ENCODE data around the gene MAP4K5. TPM values are rescaled to one million over a fixed set of nuclear protein-coding genes. Genes with fewer than 3 reads are reported as not detected.

Gene MAP4K5
- total RNA-seq, 1 donor from 2014 or later = 52.8 TPM

GRCh38 chr14:50407111-50407812 is 125.1 kb downstream of the MAP4K5 start:
- H3K36me3 ChIP-seq = no peaks in the 10 kb centered on the region
- H3K27ac ChIP-seq = no peak overlapping the region
- intact Hi-C loops (cut with DNase I) = no loop called here
- no peak overlapping the region for H3K4me3 ChIP-seq
- H3K27me3 ChIP-seq (ENCODE audit: low read depth) = no peaks in the 10 kb centered on the region
- H3K4me1 ChIP-seq = no peaks in the 10 kb centered on the region
- TF ChIP-seq CTCF (IDR thresholded peaks at IDR 0.05) = no peak
- no peaks in the 10 kb centered on the region for H3K9me3 ChIP-seq
- no peak for DNase-seq
- no peak for ATAC-seq

GRCh38 chr14:50403419-50403818 is 128.9 kb downstream of the MAP4K5 start:
- Histone ChIP-seq H3K36me3 (no peaks in the 10 kb centered on the region), H3K4me1 (no peaks in the 10 kb centered on the region), H3K9me3 (no peaks in the 10 kb centered on the region), H3K27ac (no peak overlapping the region), H3K27me3 (ENCODE audit: low read depth) (no peaks in the 10 kb centered on the region), H3K4me3 (no peak overlapping the region)
- intact Hi-C loops (cut with DNase I) = no loop called here
- TF ChIP-seq CTCF (IDR thresholded peaks at IDR 0.05) = no peak
- ATAC-seq = peak in 1 of 2 donors; percentile 39
- no peak for DNase-seq

GRCh38 chr14:50402965-50403364 is 129.4 kb downstream of the MAP4K5 start:
- no peak for ATAC-seq
- Histone ChIP-seq H3K4me3 (no peak overlapping the region), H3K4me1 (peaks cover under 1% of the 10 kb centered on the region), H3K36me3 (no peaks in the 10 kb centered on the region), H3K9me3 (no peaks in the 10 kb centered on the region), H3K27ac (no peak overlapping the region), H3K27me3 (ENCODE audit: low read depth) (no peaks in the 10 kb centered on the region)
- DNase-seq = no peak
- TF ChIP-seq CTCF (IDR thresholded peaks at IDR 0.05) = no peak
- intact Hi-C loops (cut with DNase I) = no loop called here

GRCh38 chr14:50400461-50400860 is 131.9 kb downstream of the MAP4K5 start:
- intact Hi-C loops (cut with DNase I) = no loop called here

GRCh38 chr14:50399251-50400032 is 132.9 kb downstream of the MAP4K5 start:
- DNase-seq = no peak
- H3K9me3 ChIP-seq = no peaks in the 10 kb centered on the region
- ATAC-seq = no peak
- peaks cover 26% of the 10 kb centered on the region for H3K4me1 ChIP-seq
- no peak for TF ChIP-seq CTCF (IDR thresholded peaks at IDR 0.05)
- no peak overlapping the region for H3K27ac ChIP-seq
- H3K27me3 ChIP-seq (ENCODE audit: low read depth) = no peaks in the 10 kb centered on the region
- H3K4me3 ChIP-seq = no peak overlapping the region
- H3K36me3 ChIP-seq = no peaks in the 10 kb centered on the region
- intact Hi-C loops (cut with DNase I) = no loop called here

More at GRCh38 chr14:50400461-50400860, 131.9 kb downstream of the MAP4K5 start:
- Histone ChIP-seq H3K27ac (no peak overlapping the region), H3K27me3 (ENCODE audit: low read depth) (no peaks in the 10 kb centered on the region), H3K36me3 (no peaks in the 10 kb centered on the region), H3K4me3 (no peak overlapping the region), H3K9me3 (no peaks in the 10 kb centered on the region), H3K4me1 (peaks cover 16% of the 10 kb centered on the region)
- no peak for TF ChIP-seq CTCF (IDR thresholded peaks at IDR 0.05)
- DNase-seq = no peak
- no peak for ATAC-seq

Data from lower lobe of right lung (tissue), 2 donors.